ENCODE results near the gene GALNT10. TPM values are rescaled to one million over a fixed set of nuclear protein-coding genes. Genes with fewer than 3 reads are reported as not detected.

GALNT10 gene
- total RNA-seq, 1 experiment from 2014 or later: 68.2 TPM

DNA sequence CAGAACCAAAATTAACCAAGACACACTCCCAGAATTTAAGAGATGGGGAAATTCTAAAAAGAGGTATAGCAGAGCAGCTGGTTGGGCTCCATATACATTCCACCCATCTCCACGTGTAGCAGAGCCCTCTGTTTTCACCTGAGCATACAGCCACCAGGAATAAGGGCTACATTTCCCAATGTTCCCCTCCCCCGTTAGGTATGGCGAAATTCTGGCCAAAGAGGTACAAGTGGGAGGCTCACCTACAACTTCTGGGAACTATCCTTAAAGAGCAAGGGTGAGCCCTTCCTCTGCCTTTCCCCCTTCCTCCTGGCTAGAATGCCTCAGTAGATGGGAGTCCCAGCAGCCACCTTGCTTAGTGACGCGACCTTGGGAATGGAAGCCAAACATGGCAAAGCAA lies 250.0 kb downstream of the GALNT10 start:
- Mint-ChIP-seq H3K27me3 (ENCODE audit: unreplicated experiment) (no peaks in the 10 kb centered on the region), H3K9me3 (ENCODE audit: low read depth, unreplicated experiment) (no peaks in the 10 kb centered on the region), H3K4me3 (ENCODE audit: low read depth, unreplicated experiment) (no peak overlapping the region), H3K36me3 (ENCODE audit: insufficient read depth, unreplicated experiment) (peaks cover 20% of the 10 kb centered on the region), H3K4me1 (ENCODE audit: low read depth, unreplicated experiment) (no peaks in the 10 kb centered on the region), H3K27ac (ENCODE audit: unreplicated experiment) (no peak overlapping the region)
- BruUV-seq (replicated peaks): no TSS peak
- DNase-seq: no peak
- TF ChIP-seq CTCF (IDR thresholded peaks at IDR 0.05; ENCODE audit: unreplicated experiment): no peak
- CTCF ChIA-PET: no interaction called here
- intact Hi-C loops (cut with micrococcal nuclease; ENCODE audit: unreplicated experiment): no loop called here

GRCh38 chr5:154442801-154443200 lies 252.3 kb downstream of the GALNT10 start:
- H3K27me3 Mint-ChIP-seq (ENCODE audit: unreplicated experiment): no peaks in the 10 kb centered on the region
- peaks cover 30% of the 10 kb centered on the region for H3K36me3 Mint-ChIP-seq (ENCODE audit: insufficient read depth, unreplicated experiment)
- no TSS peak for BruUV-seq (replicated peaks)
- TF ChIP-seq CTCF (IDR thresholded peaks at IDR 0.05; ENCODE audit: unreplicated experiment): no peak
- no peak overlapping the region for H3K4me3 Mint-ChIP-seq (ENCODE audit: low read depth, unreplicated experiment)
- no peaks in the 10 kb centered on the region for H3K9me3 Mint-ChIP-seq (ENCODE audit: low read depth, unreplicated experiment)
- CTCF ChIA-PET: no interaction called here
- intact Hi-C loops (cut with micrococcal nuclease; ENCODE audit: unreplicated experiment): no loop called here
- no peak overlapping the region for H3K27ac Mint-ChIP-seq (ENCODE audit: unreplicated experiment)
- no peak for DNase-seq
- H3K4me1 Mint-ChIP-seq (ENCODE audit: low read depth, unreplicated experiment): peaks cover 6% of the 10 kb centered on the region

GRCh38 chr5:154444556-154445421 lies 254.3 kb downstream of the GALNT10 start:
- intact Hi-C loops (cut with micrococcal nuclease; ENCODE audit: unreplicated experiment): no loop called here

More at GRCh38 chr5:154444556-154445421, 254.3 kb downstream of the GALNT10 start:
- no TSS peak for BruUV-seq (replicated peaks)
- Mint-ChIP-seq H3K4me1 (ENCODE audit: low read depth, unreplicated experiment) (peaks cover 6% of the 10 kb centered on the region), H3K27ac (ENCODE audit: unreplicated experiment) (peak overlapping the region; percentile 27), H3K4me3 (ENCODE audit: low read depth, unreplicated experiment) (peak overlapping the region; percentile 91), H3K27me3 (ENCODE audit: unreplicated experiment) (no peaks in the 10 kb centered on the region), H3K9me3 (ENCODE audit: low read depth, unreplicated experiment) (no peaks in the 10 kb centered on the region), H3K36me3 (ENCODE audit: insufficient read depth, unreplicated experiment) (peaks cover 26% of the 10 kb centered on the region)
- DNase-seq: peak; percentile 28
- TF ChIP-seq CTCF (IDR thresholded peaks at IDR 0.05; ENCODE audit: unreplicated experiment): no peak
- CTCF ChIA-PET: interaction anchor here (0.6 to 0.7 kb wide), 2 partner anchors 268 to 395 kb away, joined by 3 to 4 read pairs; no protein-coding TSS in a partner anchor
